ENCODE data around the gene LDLRAP1.
A peak's percentile ranks its signal among the peaks of the same experiment; 100 is the strongest.
"Not testable (repeated sequence)": the region's sequence is repeated elsewhere in the genome, so short reads cannot be mapped to it uniquely, and the experiment has no call there.

Gene LDLRAP1

DNA sequence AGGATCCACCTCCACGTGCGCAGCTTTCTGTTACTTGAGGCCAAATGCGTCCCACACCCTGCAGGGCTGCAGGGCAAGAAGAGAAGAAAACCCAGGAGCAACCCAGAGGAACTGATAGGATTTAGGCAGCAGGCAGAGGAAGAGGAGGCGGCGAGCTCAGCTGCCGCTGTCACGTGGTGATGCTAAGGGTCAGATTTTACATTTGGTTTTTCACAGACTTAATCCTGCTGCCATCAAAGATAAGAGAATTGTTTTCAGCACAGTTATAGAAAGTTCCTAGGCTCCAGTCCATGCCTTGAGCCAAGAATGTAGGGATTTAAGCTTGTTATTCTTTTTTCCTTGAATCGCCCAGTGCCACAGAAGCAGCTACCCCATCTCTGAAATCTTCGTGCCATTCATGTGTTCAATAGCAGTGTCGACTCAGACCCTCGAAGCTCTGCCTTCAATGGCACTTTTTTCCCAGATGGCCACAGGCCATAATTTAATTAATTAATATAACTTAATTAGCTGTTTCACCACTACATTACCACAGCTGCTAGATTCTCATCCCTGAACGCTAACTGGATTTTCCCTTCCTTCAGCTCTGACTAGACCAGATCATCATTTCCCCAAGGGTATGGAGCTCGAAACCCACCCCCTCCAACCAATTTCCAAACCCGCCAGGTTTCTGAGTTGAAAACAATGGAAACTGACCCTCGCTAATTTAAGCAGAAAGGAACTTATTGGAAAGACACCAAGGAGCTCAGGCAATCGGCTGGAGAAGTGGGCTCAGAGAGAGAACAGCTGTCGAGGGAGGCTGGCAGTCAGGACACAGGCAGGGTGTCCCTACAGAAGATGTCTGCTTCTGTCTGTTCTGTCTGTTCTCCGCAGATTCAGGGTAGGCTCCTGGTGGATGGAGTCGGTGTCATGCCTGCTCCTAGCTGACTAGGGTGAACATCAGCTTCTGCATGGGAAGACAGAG lies 36.2 kb downstream of the LDLRAP1 start:
- no peak for DNase-seq

DNA sequence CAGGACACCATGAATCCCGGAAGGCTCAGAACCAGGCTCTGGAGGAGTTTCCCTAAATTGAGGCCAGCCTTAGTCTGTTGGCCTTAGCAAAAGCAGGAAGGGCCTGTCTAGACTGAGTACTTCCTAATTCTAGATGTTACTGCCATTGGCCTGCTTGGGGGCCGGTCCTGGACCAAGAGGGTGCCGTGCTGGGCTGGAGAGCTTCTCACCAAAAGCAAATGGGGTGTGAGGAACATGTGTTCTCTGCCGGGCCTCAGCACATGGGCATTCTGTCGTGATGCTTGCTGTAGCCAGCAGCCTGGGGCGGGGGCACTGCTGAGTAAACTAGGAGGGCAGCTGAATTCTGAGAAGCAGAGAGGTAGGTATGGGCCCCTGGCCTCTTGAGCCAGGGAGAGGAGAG lies 37.5 kb downstream of the LDLRAP1 start:
- no peak for DNase-seq

DNA sequence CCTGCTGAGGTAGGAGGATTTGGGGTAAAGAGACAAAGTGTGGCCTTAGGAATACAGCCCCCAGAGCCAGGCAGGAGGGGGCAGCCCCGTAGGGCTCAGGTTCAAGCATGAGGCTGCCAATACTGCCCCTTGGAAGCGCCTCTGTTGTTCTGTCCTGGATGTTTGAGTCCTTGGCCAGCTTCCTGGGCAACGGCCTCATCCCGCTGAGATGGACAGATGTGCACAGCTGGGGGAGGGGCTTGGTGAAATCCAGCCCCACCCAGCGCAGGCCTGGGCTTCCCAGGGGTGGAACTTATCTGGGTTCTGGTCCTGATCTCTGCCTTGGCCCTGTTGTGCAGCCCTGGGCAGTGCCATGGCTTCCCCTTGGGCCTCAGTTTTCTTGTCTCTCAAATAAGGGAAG lies 38.4 kb downstream of the LDLRAP1 start:
- no peak for DNase-seq

DNA sequence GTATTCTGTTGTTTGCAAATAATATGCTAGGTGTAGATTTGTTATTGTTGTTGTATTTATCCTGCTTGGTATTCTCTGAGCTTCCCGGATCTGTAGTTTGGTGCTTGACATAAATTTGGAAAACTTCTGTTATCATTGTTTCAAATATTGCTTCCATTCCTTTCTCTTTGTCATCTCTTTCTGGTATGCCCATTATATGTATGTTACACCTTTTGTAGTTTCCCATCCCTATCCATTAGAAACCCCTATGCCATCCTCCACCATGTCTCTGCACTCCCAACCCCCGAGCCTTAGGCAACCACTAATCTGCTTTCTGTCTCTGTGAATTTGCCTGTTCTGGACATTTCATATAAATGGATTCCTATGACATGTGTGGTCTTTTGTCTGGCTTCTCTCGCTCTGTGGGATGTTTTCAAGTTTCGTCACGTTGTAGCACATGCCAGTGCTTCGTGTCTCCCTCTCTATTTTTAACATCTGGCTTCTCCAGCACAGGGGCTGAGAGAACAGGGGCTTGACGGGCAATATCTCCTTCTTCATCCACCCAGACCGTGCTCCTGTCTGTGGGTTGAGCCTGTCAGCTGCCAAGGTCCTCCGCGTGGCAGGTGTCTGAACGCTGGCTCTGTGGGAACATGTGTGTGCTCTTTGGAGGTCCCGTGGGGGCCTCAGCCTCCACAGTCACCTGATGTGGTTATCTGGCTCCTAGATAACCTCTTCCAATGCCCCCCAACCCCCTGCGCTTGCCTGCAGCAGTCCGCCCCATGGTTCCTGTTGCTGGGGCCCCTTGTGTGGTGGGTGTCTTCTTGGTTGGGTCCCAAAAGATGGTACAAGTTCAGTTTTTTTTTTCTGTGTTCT lies 40.3 kb downstream of the LDLRAP1 start:
- DNase-seq, result no peak

DNA sequence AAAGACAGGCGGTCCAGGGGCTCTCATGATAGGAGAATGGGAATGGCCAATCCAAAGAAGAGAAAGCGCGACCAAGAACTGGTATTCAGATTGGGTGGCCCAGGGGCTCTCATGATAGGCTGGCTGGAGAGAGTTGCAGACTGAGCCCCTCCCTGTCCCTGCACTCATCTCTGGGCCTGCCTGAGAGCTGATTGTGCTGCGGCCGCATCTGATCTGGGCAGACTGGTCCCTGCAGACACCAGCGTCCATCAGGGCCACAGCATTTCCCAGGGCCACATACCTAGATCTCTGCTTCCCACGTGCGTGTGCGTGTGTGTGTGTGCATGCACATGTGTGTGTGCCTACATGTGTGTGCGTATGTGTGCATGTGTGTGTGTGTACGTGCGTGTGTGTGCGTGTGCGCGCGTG lies 42.8 kb downstream of the LDLRAP1 start:
- DNase-seq, result no peak

DNA sequence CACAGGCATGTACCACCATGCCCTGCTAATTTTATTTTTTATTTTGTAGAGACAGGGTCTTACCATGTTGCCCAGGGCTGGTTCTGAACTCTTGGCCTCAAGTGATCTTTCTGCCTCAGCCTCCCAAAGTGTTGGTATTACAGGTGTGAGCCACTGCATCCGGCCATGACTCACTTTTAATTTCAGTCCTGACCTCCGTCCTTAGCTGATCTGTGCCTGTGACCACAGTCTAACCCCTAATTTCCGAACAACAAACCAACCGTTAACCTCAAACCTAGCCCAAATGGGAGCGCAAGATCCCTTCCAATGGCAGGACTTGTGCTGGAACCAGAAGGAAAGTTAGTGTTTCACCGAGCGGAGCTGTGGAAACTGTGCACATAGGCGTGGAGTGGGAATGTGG lies 43.9 kb downstream of the LDLRAP1 start:
- no peak for DNase-seq

DNA sequence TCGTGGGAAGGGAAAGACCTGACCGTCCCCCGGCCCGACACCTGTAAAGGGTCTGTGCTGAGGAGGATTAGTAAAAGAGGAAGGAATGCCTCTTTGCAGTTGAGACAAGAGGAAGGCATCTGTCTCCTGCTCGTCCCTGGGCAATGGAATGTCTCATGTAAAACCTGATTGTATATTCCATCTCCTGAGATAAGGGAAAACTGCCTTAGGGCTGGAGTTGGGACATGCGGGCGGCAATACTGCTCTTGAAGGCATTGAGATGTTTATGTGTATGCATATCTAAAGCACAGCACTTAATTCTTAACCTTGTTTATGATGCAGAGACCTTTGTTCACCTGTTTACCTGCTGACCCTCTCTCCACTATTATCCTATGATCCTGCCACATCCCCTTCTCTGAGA lies 44.8 kb downstream of the LDLRAP1 start:
- not testable (repeated sequence) for DNase-seq

DNA sequence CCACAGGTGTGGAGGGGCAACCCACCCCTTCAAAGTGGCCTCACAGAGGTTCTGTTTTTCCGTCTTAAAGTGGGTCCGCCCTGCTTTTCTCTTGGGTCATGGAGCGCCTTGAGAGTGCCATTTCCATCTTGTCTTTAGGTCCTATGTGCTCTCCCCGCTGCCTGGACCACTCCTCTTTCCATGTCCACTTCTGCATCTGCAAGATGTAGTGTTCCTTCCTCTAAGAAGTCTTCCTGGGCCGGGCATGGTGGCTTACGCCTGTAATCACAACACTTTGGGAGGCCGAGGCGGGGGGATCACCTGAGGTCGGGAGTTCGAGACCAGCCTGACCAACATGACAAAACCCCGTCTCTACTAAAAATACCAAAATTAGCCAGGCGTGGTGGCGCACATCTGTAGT lies 45.4 kb downstream of the LDLRAP1 start:
- not testable (repeated sequence) for DNase-seq

DNA sequence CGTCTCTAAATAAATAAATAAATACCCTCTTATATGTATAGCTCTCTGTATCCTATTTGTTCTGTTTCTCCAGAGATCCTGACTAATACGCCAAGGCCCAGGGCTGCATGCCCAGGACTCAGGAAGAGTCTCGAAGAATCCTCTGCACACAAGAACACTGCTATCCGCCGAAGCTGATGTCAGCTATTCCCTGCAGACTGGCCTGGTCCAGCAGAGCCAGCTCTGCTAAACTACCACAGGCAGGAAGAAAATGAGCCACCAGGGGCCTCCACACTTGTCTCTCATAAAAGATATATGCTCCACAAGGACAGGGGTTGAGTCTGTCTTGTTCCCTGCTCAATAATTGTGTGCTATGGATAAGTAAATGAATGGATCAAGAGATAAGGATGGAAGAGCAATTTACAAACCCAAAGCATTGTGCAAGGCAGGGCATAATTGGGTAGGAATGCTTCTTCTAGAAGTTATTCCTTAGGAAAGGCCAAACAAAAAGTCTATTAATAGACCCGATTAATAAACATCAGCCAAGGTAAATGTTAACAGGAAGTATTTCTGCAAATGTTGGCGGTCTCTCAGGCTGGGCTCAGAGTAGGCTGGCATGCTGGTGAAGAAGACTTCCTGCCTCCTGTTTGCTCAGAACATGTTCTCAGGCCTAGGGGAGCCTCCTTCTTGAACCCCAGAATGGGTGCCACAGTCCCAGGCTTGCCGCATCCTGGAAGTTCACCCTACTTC lies 46.9 kb downstream of the LDLRAP1 start:
- no peak for DNase-seq

DNA sequence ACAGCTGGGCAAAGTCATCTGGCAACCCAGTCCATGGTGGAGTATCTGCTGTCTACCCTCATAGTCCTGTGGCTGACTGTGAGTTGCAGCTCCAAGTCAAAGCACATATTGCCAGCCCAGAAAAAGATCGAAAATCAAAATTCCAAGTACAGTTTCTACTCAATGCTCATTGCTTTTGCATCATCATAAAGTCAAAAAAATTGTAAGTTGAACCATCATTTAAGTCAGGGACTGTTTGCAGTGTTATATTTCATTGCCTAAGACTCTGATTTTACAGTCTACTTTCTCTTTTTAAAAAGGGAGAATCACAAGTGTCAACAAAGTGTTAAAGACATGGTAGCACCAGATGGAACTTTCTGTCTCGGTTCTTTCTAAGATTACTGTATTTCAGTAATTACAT lies 50.5 kb downstream of the LDLRAP1 start:
- DNase-seq, result no peak

DNA sequence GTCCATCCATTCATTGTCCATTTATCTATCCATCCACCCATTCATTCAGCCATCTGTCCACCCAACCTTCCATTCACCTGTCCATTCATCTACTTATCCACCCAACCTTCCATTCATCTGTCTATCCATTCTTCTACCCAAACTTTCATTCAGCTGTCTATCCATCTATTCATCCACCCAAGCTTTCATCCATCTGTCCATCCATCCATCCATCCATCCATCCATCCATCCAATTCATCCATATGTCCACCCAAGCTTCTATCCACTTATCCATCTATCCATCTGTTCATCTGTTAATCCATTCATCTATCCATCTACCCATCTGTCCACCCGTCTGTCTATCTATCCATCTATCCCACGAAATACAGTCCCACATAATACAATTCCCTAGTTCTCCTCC lies 51.6 kb downstream of the LDLRAP1 start:
- no peak for DNase-seq

DNA sequence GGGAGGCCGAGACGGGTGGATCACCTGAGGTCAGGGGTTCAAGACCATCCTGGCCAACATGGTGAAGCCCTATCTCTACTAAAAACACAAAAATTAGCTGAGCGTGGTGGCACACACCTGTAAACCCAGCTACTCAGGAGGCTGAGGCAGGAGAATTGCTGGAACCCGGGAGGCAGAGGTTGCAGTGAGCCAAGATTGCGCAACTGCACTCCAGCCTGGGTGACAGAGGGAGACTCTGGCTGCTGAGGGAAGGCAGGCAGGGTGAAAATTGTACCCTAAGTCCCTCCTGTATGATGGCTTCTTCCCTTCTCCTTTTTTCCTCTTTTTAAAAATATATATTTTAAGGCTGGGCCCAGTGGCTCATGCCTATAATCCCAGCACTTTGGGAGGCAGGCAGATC lies 53.2 kb downstream of the LDLRAP1 start:
- DNase-seq, result not testable (repeated sequence)

DNA sequence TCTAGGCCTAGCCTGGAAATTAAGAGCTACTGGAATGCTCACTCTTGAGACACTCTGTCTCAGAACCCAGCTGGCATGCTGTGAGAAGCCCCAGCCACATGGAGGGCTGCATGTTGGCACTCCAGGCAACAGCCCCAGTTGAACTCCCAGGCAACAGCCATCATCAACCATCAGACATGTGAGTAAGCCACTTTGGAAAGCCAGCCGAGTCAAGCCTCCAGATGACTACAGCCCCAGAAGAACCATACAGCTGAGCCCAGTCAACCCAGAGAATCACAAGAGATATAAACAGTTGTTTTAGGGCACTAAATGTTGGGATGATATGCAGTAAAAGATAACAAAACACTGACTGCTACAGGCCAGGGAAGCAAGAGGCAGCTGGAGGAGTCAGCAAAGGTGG lies 55.5 kb downstream of the LDLRAP1 start:
- no peak for DNase-seq

DNA sequence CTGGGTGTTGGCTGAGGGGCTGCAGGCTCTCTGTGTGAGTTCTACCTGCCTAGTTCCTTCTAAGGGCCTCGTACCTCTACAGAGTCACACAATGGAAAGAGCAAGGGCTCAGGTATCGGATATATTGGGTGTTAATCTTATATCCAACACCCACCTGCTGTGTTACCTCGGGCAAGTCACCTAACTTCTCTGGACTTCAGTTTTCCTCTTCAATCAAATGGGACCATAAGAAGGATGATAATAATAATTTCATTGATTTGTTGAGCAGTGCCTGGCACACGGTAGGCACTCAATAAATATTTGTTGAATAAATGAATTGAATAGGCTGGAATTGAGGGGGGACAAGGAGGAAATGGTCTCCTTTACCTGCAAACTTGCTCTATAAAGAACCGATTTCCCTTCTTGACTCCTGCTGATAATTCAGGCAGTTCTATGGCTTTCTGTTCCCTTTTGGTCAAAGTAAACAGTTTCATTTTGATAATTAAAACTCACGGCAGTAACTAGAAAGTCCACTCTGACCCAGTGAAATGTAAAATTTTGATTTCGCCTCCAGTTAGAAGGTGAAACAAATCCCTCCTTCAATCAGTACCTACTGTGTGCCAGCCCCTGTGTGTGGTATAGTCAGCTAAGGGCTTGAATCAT lies 56.7 kb downstream of the LDLRAP1 start:
- DNase-seq, result no peak

DNA sequence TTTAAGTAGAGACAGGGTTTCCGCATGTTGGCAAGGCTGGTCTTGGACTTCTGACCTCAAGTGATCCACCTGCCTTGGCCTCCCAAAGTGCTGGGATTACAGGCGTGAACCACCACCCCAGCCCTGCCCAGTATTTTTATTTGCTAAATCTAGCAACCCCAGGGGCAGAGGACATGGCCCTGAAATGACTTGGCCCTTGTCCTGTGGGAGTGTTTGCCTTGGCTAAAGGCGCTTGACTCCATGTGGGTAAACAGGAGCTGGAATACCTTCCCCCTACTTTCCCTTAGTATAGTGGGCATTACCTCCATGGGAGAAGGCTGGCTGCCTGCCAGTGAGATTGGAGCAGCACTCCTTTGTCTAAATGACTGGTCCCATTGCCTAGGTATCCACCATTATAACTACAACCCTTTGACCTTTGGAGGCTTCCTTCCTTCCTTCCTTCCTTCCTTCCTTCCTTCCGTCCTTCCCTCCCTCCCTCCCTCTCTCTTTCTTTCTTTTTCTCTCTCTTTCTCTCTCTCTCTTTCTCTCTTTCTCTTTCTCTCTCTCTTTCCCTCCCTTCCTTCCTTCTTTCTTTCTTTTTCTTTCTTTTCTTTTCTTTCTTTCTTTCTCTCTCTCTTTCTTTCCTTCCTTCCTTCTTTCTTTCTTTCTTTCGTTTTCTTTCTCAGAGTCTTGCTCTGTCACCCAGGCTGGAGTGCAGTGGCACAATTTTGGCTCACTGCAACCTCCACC lies 57.7 kb downstream of the LDLRAP1 start:
- peak; percentile 22 for DNase-seq

DNA sequence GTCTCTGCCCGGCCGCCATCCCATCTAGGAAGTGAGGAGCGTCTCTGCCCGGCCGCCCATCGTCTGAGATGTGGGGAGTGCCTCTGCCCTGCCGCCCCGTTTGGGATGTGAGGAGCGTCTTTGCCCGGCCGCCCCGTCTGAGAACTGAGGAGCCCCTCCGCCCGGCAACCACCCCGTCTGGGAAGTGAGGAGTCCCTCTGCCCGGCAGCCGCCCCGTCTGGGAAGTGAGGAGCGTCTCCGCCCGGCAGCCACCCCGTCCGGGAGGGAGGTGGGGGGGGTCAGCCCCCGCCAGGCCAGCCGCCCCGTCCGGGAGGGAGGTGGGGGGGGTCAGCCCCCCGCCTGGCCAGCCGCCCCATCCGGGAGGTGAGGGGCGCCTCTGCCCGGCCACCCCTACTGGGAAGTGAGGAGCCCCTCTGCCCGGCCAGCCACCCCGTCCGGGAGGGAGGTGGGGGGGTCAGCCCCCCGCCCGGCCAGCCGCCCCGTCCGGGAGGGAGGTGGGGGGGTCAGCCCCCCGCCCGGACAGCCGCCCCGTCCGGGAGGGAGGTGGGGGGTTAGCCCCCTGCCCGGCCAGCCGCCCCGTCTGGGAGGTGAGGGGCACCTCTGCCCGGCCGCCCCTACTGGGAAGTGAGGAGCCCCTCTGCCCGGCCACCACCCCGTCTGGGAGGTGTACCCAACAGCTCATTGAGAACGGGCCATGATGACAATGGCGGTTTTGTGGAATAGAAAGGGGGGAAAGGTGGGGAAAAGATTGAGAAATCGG lies 60.6 kb downstream of the LDLRAP1 start:
- not testable (repeated sequence) for DNase-seq

DNA sequence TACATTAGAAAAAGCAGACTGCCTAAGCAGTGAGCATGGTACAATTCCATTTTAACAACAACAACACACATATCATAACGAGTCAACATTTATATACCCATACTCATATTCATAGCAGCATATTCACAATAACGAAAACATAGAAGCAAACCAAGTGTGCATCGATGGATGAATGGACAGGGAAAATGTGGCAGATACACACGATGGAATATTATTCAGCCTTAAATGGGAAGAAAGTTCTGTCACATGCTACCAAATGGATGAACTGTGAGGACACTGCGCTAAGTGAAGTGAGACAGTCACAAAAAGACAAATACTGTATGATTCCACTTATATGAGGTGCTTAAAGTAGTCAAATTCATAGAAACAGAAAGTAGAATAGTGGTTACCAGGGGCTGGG lies 63.7 kb downstream of the LDLRAP1 start:
- DNase-seq, result no peak

DNA sequence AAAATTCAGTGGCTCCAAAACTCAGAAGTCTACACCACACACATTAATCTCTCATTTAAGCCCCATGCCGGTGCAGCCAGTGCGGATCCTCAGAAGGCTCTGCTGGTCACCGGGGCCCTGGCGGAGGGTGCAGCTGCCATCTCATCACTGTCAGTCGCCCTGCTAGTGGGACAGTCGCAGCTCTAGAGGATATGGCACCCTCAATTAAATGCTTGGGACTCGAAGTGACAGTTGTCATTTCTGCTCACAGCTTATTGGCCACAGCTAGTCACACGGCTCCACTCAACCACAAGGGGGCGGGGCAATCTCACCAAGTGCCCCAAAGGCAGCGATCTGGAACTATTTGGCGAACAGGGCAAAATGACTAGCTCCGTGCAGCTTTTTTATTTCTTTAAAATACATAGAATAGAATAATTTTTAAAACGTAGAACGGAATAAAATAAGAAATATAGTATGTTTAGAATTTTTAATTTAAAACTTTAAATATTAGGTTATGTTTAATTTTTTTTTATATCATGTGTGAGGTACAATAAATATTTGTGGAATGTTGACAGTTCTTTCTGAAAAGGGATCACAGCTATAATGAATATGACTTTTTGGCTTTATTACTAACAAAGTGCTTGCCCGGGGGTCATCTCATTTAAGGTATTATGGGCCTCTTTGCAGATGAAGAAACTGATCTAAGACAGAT lies 65.2 kb downstream of the LDLRAP1 start:
- DNase-seq, result peak; percentile 66

DNA sequence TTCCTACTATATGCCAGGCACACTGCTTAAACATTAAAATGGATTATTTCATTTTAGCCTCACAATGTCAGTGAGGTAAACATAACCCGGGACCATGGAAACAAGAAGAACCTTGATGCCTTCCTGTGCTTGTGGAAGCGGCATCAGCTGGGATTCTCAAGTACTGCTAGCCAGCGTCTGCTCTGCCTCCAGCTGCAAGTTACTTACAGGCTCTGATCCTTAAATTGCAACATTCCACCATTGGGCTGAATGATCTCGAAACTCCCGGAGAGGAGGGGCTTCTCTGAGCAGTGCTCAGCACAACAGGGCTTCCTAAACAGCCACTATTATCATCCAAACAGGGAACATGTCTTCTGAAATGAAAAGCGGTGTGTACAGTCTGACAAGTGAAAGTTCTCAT lies 66.5 kb downstream of the LDLRAP1 start:
- no peak for DNase-seq

DNA sequence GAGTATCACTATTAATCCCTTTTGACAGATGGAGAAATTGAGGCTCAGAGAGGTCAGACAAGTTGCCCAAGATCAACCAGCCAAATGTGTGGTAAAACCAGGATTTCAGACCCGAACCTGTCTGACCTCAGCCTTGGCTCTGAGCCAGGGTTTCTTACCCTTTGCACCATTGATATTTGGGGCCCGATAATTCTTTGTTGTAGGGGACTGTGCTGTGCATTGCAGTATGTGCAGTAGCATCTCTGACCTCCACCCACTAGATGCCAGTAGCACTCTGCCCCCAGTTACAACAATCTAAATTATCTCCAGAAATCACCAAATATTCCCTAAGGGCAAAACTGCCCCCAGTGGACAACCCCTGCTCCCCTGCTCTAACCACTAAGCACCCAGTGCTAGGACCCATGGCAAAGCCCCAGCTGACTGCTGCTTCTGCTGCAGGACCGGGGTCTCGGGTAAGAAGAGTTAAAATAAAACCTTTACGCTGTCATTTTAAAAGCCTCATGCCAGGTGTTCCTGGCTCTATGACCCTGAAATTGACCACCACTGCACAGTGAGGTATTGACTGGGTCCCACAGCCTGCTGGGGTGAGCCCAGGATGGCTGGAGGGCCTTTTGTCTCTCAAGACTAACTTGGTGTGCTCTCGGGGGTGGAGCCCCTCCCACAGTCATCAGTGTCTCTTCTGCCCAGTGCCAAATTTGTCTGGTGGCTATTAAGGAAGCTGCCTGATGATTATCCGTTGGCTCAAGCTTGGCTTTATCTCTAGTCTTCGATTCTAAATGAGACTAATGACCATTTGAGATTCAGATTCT lies 67.6 kb downstream of the LDLRAP1 start:
- peak; percentile 5 for DNase-seq

Measured in NCI-H146 (cell line).